HG03460 (cell line): ENCODE measurements around the gene RPS6KC1.
"Not testable (repeated sequence)": the region's sequence is repeated elsewhere in the genome, so short reads cannot be mapped to it uniquely, and the experiment has no call there.

ENCODE experiments used
- ATAC-seq: cut with Tn5 transposase; IDR thresholded peaks from one replicate; pipeline ENCODE4 v1.9.1; 2021; ENCODE audit not compliant: unreplicated experiment

RPS6KC1 gene

GRCh38 chr1:213138391-213138790, 87.3 kb downstream of the RPS6KC1 start:
- no peak for ATAC-seq

- ATAC-seq: no peak
Measured at GRCh38 chr1:213138892-213139291, 87.9 kb downstream of the RPS6KC1 start.

- no peak for ATAC-seq
Measured at GRCh38 chr1:213148905-213149304, 97.9 kb downstream of the RPS6KC1 start.

- ATAC-seq: not testable (repeated sequence)
Measured at GRCh38 chr1:213150090-213150489, 99.0 kb downstream of the RPS6KC1 start.

- no peak for ATAC-seq
Measured at GRCh38 chr1:213154056-213154685, 103.1 kb downstream of the RPS6KC1 start.

- ATAC-seq: no peak
Measured at GRCh38 chr1:213159376-213159775, 108.3 kb downstream of the RPS6KC1 start.

- ATAC-seq: not testable (repeated sequence)
Measured at GRCh38 chr1:213160442-213160841, 109.4 kb downstream of the RPS6KC1 start.

GRCh38 chr1:213162338-213162737, 111.3 kb downstream of the RPS6KC1 start:
- no peak for ATAC-seq

GRCh38 chr1:213162862-213163261, 111.8 kb downstream of the RPS6KC1 start:
- ATAC-seq: no peak

- no peak for ATAC-seq
Measured at GRCh38 chr1:213163278-213163711, 112.3 kb downstream of the RPS6KC1 start.

- no peak for ATAC-seq
Measured at GRCh38 chr1:213164561-213164960, 113.5 kb downstream of the RPS6KC1 start.

- no peak for ATAC-seq
Measured at GRCh38 chr1:213166852-213167251, 115.8 kb downstream of the RPS6KC1 start.

GRCh38 chr1:213171711-213172110, 120.7 kb downstream of the RPS6KC1 start:
- no peak for ATAC-seq

GRCh38 chr1:213176341-213176740, 125.3 kb downstream of the RPS6KC1 start:
- ATAC-seq: no peak

GRCh38 chr1:213179784-213180183, 128.7 kb downstream of the RPS6KC1 start:
- ATAC-seq: no peak

- ATAC-seq: no peak
Measured at GRCh38 chr1:213180833-213181232, 129.8 kb downstream of the RPS6KC1 start.

- ATAC-seq: no peak
Measured at GRCh38 chr1:213183036-213183672, 132.1 kb downstream of the RPS6KC1 start.

- ATAC-seq: no peak
Measured at GRCh38 chr1:213186168-213186567, 135.1 kb downstream of the RPS6KC1 start.

GRCh38 chr1:213192026-213192425, 141.0 kb downstream of the RPS6KC1 start:
- no peak for ATAC-seq

GRCh38 chr1:213194383-213194782, 143.3 kb downstream of the RPS6KC1 start:
- ATAC-seq: no peak

- ATAC-seq: no peak
Measured at GRCh38 chr1:213194855-213195254, 143.8 kb downstream of the RPS6KC1 start.

- not testable (repeated sequence) for ATAC-seq
Measured at GRCh38 chr1:213196328-213197054, 145.4 kb downstream of the RPS6KC1 start.
